ENCODE results near the gene SESN3.

The SESN3 gene

DNA sequence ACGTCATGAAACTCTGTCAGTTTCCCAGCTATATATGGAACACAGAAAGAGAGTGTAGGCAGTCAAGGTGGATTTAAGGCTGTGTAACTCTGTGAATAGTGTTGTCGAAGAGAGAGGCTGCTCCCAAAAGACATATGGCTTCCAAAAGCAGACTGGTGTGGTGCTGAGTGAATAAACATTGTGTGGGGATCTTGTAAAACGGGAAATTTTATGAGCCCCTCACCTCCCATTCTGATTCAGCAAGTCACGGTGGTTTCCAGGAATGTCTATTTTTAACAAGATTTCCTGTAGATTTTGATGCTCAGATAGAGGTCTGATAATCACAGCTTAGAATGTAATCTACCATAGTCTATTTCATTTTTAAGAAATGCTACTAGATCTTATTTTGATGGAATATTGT, 67.9 kb downstream of the SESN3 start:
- TF ChIP-seq, protein P1, sequence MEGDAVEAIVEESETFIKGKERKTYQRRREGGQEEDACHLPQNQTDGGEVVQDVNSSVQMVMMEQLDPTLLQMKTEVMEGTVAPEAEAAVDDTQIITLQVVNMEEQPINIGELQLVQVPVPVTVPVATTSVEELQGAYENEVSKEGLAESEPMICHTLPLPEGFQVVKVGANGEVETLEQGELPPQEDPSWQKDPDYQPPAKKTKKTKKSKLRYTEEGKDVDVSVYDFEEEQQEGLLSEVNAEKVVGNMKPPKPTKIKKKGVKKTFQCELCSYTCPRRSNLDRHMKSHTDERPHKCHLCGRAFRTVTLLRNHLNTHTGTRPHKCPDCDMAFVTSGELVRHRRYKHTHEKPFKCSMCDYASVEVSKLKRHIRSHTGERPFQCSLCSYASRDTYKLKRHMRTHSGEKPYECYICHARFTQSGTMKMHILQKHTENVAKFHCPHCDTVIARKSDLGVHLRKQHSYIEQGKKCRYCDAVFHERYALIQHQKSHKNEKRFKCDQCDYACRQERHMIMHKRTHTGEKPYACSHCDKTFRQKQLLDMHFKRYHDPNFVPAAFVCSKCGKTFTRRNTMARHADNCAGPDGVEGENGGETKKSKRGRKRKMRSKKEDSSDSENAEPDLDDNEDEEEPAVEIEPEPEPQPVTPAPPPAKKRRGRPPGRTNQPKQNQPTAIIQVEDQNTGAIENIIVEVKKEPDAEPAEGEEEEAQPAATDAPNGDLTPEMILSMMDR (IDR thresholded peaks at IDR 0.05; ENCODE audit: control insufficient read depth, insufficient read depth, low read depth, low read length, missing control alignments) = no peak

DNA sequence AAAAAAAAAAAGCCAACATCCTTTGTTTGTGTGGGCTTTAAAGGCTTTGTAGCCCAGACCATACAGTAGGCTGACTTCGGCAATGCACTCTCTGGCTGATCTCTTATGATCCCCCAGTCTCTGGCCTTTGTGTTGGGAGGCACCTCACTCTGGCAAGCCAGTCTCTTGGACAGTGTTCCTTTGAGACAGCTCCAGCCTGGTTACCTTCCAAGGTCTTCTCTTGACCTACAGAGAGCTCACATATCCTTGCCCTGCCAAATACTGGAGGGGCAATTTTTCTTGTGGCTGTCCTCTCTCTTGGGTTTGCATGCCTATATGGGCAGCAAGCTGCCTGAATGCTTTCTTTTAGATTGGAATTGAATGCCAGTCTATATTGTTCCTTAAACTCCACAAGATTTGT, 69.8 kb downstream of the SESN3 start:
- TF ChIP-seq, protein P1 (IDR thresholded peaks at IDR 0.05; ENCODE audit: control insufficient read depth, insufficient read depth, low read depth, low read length, missing control alignments) = no peak
- no peak for DNase-seq (ENCODE audit: low read depth)
- no peak overlapping the region for H3K4me3 ChIP-seq (ENCODE audit: control insufficient read depth, low read depth, low read length)

More for the DNA sequence above, 67.9 kb downstream of the SESN3 start:
- H3K4me3 ChIP-seq (ENCODE audit: control insufficient read depth, low read depth, low read length) = no peak overlapping the region
- DNase-seq (ENCODE audit: low read depth) = no peak

DNA sequence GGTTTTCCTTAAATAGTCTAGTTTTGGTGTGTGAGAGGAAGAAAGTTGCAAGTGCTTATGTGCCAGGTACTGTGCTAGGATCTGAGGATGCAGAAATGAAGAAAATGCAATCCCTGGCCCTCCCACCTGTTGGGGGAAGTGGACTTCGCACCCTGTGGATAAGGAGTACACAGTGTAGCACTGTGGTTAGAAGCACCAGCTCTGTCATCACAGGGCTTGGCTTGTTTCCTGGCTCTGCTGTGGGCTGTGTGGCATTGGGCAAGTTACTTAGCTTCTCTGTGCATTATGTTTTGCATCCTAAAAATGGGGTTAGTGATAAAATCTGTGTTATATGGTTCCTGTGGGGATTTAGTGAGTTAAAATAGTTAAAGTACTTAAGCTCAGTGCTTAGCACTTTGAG, 73.2 kb downstream of the SESN3 start:
- DNase-seq (ENCODE audit: low read depth) = no peak
- no peak overlapping the region for H3K4me3 ChIP-seq (ENCODE audit: control insufficient read depth, low read depth, low read length)
- TF ChIP-seq, protein P1 (IDR thresholded peaks at IDR 0.05; ENCODE audit: control insufficient read depth, insufficient read depth, low read depth, low read length, missing control alignments) = no peak

DNA sequence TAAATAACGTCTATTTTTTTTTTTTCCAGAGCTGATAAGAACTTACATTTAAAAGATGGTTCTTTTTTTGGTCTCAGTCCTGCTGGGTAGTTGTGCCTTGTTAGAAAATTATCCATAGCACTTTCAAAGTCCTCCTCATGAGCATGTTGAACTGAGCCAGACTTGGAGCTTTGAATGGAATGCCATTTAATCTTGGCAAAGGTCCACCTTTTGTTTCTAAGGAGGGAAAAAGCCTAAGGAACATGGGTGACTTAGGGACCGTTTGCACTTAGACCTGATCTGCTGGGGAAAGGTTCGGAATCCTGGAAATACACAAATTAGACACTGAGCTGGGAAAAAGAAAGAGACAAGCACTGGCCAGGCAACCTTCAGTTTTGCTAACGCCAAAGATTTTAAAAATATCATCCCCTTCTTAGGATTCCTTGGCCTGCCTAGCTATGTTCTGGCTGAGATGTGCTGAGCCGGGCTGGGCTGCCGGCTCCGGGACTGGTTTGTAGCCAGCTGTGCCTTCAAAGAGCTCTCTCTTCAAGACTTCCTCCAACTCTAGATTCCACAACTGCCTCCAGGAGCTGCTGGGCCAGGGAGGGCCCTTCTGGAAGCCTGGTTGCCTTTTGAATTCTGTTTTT, 74.0 kb downstream of the SESN3 start:
- TF ChIP-seq, protein P1 (IDR thresholded peaks at IDR 0.05; ENCODE audit: control insufficient read depth, insufficient read depth, low read depth, low read length, missing control alignments) = no peak
- no peak for DNase-seq (ENCODE audit: low read depth)
- no peak overlapping the region for H3K4me3 ChIP-seq (ENCODE audit: control insufficient read depth, low read depth, low read length)

DNA sequence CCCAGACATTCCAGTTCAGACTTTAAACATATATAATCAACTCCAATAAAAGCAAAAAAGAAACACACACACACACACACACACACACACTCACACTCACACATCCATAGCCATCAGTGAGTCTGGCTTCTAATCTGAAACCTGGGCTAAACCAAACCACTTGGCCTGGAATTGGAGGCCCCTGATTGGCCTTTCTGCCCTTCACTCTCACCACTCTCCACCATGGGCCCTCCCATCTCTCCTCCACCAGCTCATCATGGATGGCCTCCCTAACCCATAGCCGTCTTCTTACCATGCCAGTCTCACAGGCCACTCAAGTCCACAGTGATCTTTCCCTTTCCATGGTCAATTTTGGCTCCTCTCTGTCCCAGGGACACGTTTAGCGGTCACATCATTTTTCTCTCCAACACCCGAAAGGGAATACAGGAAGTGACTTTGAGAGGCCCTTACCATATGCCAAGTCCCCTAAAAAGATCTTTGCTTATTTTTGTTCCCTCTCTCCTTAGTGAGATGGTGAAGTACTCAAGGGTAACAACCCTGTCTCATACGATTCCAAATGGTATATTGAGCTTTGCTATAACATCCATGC, 74.8 kb downstream of the SESN3 start:
- H3K4me3 ChIP-seq (ENCODE audit: control insufficient read depth, low read depth, low read length) = no peak overlapping the region
- TF ChIP-seq, protein P1 (IDR thresholded peaks at IDR 0.05; ENCODE audit: control insufficient read depth, insufficient read depth, low read depth, low read length, missing control alignments) = no peak
- no peak for DNase-seq (ENCODE audit: low read depth)

DNA sequence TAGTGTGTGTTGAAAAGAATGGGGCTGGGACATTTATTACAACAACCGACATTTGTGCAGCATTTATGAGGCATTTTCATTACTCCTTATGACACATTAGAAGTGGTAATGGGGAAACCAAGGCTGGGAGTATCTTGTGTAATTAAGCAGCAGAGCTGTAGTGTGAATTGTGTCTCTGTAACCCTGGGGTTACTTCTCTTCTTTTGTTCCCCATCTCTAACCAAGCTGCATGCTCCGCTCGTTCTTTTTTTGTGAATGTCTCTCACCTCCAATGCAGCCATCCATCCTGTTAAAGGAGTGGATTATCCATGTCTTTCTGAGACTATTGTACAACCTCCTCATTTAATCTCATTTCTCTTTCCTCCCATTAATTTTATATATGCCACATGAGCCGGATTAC, 75.6 kb downstream of the SESN3 start:
- TF ChIP-seq, protein P1 (IDR thresholded peaks at IDR 0.05; ENCODE audit: control insufficient read depth, insufficient read depth, low read depth, low read length, missing control alignments) = no peak
- no peak overlapping the region for H3K4me3 ChIP-seq (ENCODE audit: control insufficient read depth, low read depth, low read length)
- DNase-seq (ENCODE audit: low read depth) = no peak
